ENCODE data around the gene ZFYVE26.
"Not testable (repeated sequence)": the region's sequence is repeated elsewhere in the genome, so short reads cannot be mapped to it uniquely, and the experiment has no call there.

ZFYVE26 gene

GRCh38 chr14:67831113-67831512 is 14.7 kb upstream of the ZFYVE26 start:
- peaks cover 33 to 40% of the 10 kb centered on the region in 2 donors for H3K36me3 Mint-ChIP-seq
- H3K27me3 Mint-ChIP-seq = no peaks in the 10 kb centered on the region

GRCh38 chr14:67821121-67821520 is 4.7 kb upstream of the ZFYVE26 start:
- ATAC-seq (replicated peaks) = no peak
- H3K4me1 Mint-ChIP-seq = peaks cover 15 to 24% of the 10 kb centered on the region in 2 donors
- DNase-seq = no peak
- peak overlapping the region in 1 of 2 donors; percentile 100 for H3K4me3 Mint-ChIP-seq
- no peaks in the 10 kb centered on the region for H3K27me3 Mint-ChIP-seq
- peaks cover 0 to 2% of the 10 kb centered on the region in 2 donors for H3K36me3 Mint-ChIP-seq
- H3K27ac Mint-ChIP-seq = no peak overlapping the region
- H3K9me3 Mint-ChIP-seq = no peaks in the 10 kb centered on the region

More at GRCh38 chr14:67831113-67831512, 14.7 kb upstream of the ZFYVE26 start:
- ATAC-seq (replicated peaks) (no peak), DNase-seq (no peak)
- no peaks in the 10 kb centered on the region for H3K4me1 Mint-ChIP-seq
- peaks cover 0 to 4% of the 10 kb centered on the region in 2 donors for H3K9me3 Mint-ChIP-seq
- no peak overlapping the region for H3K4me3 Mint-ChIP-seq
- no peak overlapping the region for H3K27ac Mint-ChIP-seq

- peak; percentile 17 to 20 for ATAC-seq (replicated peaks)
- H3K27ac Mint-ChIP-seq = peak overlapping the region; percentile 98
- DNase-seq = no peak
- H3K9me3 Mint-ChIP-seq = no peaks in the 10 kb centered on the region
- peaks cover 0 to 2% of the 10 kb centered on the region in 2 donors for H3K36me3 Mint-ChIP-seq
- H3K4me1 Mint-ChIP-seq = peaks cover 19 to 29% of the 10 kb centered on the region in 2 donors
- H3K4me3 Mint-ChIP-seq = peak overlapping the region; percentile 97 to 100
- H3K27me3 Mint-ChIP-seq = no peaks in the 10 kb centered on the region
Measured at GRCh38 chr14:67820428-67820971, 4.1 kb upstream of the ZFYVE26 start.

GRCh38 chr14:67819563-67820421 is 3.4 kb upstream of the ZFYVE26 start, which contains the start of gene RAD51B:
Gene RAD51B, plus strand, starts transcription at chr14:67819779.
- peak; percentile 81 for DNase-seq
- peak; percentile 78 to 80 for ATAC-seq (replicated peaks)
- Mint-ChIP-seq H3K4me1 (peaks cover 22 to 36% of the 10 kb centered on the region in 2 donors), H3K36me3 (peaks cover 0 to 2% of the 10 kb centered on the region in 2 donors), H3K27ac (peak within 1 kb of the TSS; percentile 98), H3K27me3 (no peaks in the 10 kb centered on the region), H3K9me3 (no peaks in the 10 kb centered on the region), H3K4me3 (peak within 1 kb of the TSS; percentile 97 to 100)

- not testable (repeated sequence) for H3K9me3 Mint-ChIP-seq; ATAC-seq (replicated peaks); H3K27me3 Mint-ChIP-seq; DNase-seq; H3K36me3 Mint-ChIP-seq
- Mint-ChIP-seq H3K4me3 (peak overlapping the region; percentile 12 to 97), H3K4me1 (peaks cover 27 to 44% of the 10 kb centered on the region in 2 donors), H3K27ac (peak overlapping the region; percentile 37)
Measured at GRCh38 chr14:67818476-67818875, 2.1 kb upstream of the ZFYVE26 start.

GRCh38 chr14:67817750-67818438 is 1.5 kb upstream of the ZFYVE26 start:
- DNase-seq (no peak), ATAC-seq (replicated peaks) (no peak)
- peaks cover 1 to 2% of the 10 kb centered on the region in 2 donors for H3K36me3 Mint-ChIP-seq
- no peak overlapping the region for H3K27ac Mint-ChIP-seq
- H3K4me3 Mint-ChIP-seq = no peak overlapping the region
- H3K27me3 Mint-ChIP-seq = no peaks in the 10 kb centered on the region
- no peaks in the 10 kb centered on the region for H3K9me3 Mint-ChIP-seq
- peaks cover 27 to 44% of the 10 kb centered on the region in 2 donors for H3K4me1 Mint-ChIP-seq

- DNase-seq = no peak
- no peak for ATAC-seq (replicated peaks)
- Mint-ChIP-seq H3K9me3 (no peaks in the 10 kb centered on the region), H3K27me3 (no peaks in the 10 kb centered on the region), H3K4me1 (peaks cover 25 to 37% of the 10 kb centered on the region in 2 donors), H3K4me3 (peak overlapping the region; percentile 84 to 95), H3K27ac (peak overlapping the region; percentile 98), H3K36me3 (peaks cover 11 to 17% of the 10 kb centered on the region in 2 donors)
Measured at GRCh38 chr14:67815573-67816225, 691 bp downstream of the ZFYVE26 start.

- no peaks in the 10 kb centered on the region for H3K27me3 Mint-ChIP-seq
- peaks cover 22 to 32% of the 10 kb centered on the region in 2 donors for H3K4me1 Mint-ChIP-seq
- no peak overlapping the region for H3K27ac Mint-ChIP-seq
- ATAC-seq (replicated peaks) (no peak), DNase-seq (no peak)
- H3K9me3 Mint-ChIP-seq = no peaks in the 10 kb centered on the region
- peaks cover 14 to 24% of the 10 kb centered on the region in 2 donors for H3K36me3 Mint-ChIP-seq
- H3K4me3 Mint-ChIP-seq = peak overlapping the region; percentile 84 to 95
Measured at GRCh38 chr14:67814821-67815220, 1.6 kb downstream of the ZFYVE26 start.

GRCh38 chr14:67806246-67806645 is 10.1 kb downstream of the ZFYVE26 start:
- H3K27ac Mint-ChIP-seq = no peak overlapping the region
- H3K4me3 Mint-ChIP-seq = no peak overlapping the region
- no peaks in the 10 kb centered on the region for H3K27me3 Mint-ChIP-seq
- peak; percentile 50 for DNase-seq
- peaks cover 45 to 60% of the 10 kb centered on the region in 2 donors for H3K36me3 Mint-ChIP-seq
- ATAC-seq (replicated peaks) = peak; percentile 90 to 98
- H3K9me3 Mint-ChIP-seq = no peaks in the 10 kb centered on the region
- peaks cover 10 to 15% of the 10 kb centered on the region in 2 donors for H3K4me1 Mint-ChIP-seq

- peaks cover 44 to 65% of the 10 kb centered on the region in 2 donors for H3K36me3 Mint-ChIP-seq
Measured at GRCh38 chr14:67800743-67801142, 15.6 kb downstream of the ZFYVE26 start.

GRCh38 chr14:67798731-67799130 is 17.7 kb downstream of the ZFYVE26 start:
- Mint-ChIP-seq H3K36me3 (peaks cover 35 to 63% of the 10 kb centered on the region in 2 donors), H3K27me3 (no peaks in the 10 kb centered on the region), H3K4me3 (no peak overlapping the region), H3K27ac (no peak overlapping the region), H3K4me1 (peaks cover 0 to 2% of the 10 kb centered on the region in 2 donors), H3K9me3 (no peaks in the 10 kb centered on the region)
- no peak for DNase-seq
- no peak for ATAC-seq (replicated peaks)

More at GRCh38 chr14:67800743-67801142, 15.6 kb downstream of the ZFYVE26 start:
- peaks cover 0 to 2% of the 10 kb centered on the region in 2 donors for H3K4me1 Mint-ChIP-seq
- H3K9me3 Mint-ChIP-seq = no peaks in the 10 kb centered on the region
- no peak overlapping the region for H3K27ac Mint-ChIP-seq
- no peak overlapping the region for H3K4me3 Mint-ChIP-seq
- DNase-seq (no peak), ATAC-seq (replicated peaks) (no peak)
- H3K27me3 Mint-ChIP-seq = no peaks in the 10 kb centered on the region

GRCh38 chr14:67787673-67788072 is 28.7 kb downstream of the ZFYVE26 start:
- DNase-seq (no peak), ATAC-seq (replicated peaks) (no peak)
- Mint-ChIP-seq H3K36me3 (peaks cover 47 to 70% of the 10 kb centered on the region in 2 donors), H3K27me3 (no peaks in the 10 kb centered on the region), H3K4me1 (peaks cover 0 to 6% of the 10 kb centered on the region in 2 donors), H3K27ac (no peak overlapping the region), H3K9me3 (no peaks in the 10 kb centered on the region), H3K4me3 (no peak overlapping the region)

GRCh38 chr14:67785270-67786109 is 30.9 kb downstream of the ZFYVE26 start:
- no peak overlapping the region for H3K27ac Mint-ChIP-seq
- DNase-seq (no peak), ATAC-seq (replicated peaks) (no peak)
- peaks cover 0 to 6% of the 10 kb centered on the region in 2 donors for H3K4me1 Mint-ChIP-seq
- peaks cover 66 to 89% of the 10 kb centered on the region in 2 donors for H3K36me3 Mint-ChIP-seq
- no peak overlapping the region for H3K4me3 Mint-ChIP-seq
- H3K9me3 Mint-ChIP-seq = no peaks in the 10 kb centered on the region
- no peaks in the 10 kb centered on the region for H3K27me3 Mint-ChIP-seq

Measured in stimulated activated naive B cell treated with anti-CD40 and anti-IgM and Interleukin-4, amounts not matched to agents 10 μg/mL and 1 μg/mL and 100 μg/mL, for 72 hours (primary cell).